Neuron (in vitro differentiated cells): Measurements from ENCODE around the gene TNC.

ENCODE experiments used
- H2AFZ ChIP-seq: one replicate; pipeline ENCODE4 v1.6.1; 2013; ENCODE audit warnings: low read depth, mild to moderate bottlenecking, inconsistent platforms, low read length, moderate library complexity
- H3K27me3 ChIP-seq: one replicate; pipeline ENCODE4 v1.6.1; 2013; ENCODE audit warnings: low read length; ENCODE audit not compliant: insufficient read depth
- H3K36me3 ChIP-seq: one replicate; pipeline ENCODE4 v1.6.1; 2013; ENCODE audit warnings: low read length; ENCODE audit not compliant: insufficient read depth
- H3K4me1 ChIP-seq: one replicate; pipeline ENCODE4 v1.6.1; 2013; ENCODE audit warnings: low read length; ENCODE audit not compliant: insufficient read depth
- H3K4me3 ChIP-seq: 2 replicates; pipeline ENCODE4 v1.5.1; 2013; ENCODE audit warnings: mild to moderate bottlenecking, low read length, moderate library complexity
- H3K9me3 ChIP-seq: one replicate; pipeline ENCODE4 v1.6.1; 2013; ENCODE audit warnings: low read length

Gene TNC

DNA sequence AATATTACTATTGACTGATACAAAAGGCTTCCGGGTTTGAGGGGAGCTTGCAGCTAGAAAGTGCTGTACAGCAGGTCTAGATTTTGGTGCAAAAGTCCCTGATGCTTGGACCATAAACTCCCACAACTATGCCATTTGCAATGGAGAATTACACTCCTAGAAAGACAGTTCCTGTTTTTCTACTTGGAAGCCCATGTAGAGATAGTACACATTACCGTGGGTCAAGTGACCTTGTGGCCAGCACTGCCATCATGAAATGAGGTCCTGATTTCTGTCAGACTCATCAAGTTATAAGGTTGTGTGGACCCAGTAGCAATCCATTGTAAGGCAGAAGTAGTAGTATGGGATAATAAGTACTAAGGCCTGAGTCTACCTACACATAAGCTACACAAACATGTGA is 144.7 kb downstream of the TNC start:
- no peaks in the 10 kb centered on the region for H3K9me3 ChIP-seq
- H2AFZ ChIP-seq: no peak overlapping the region
- H3K27me3 ChIP-seq: no peaks in the 10 kb centered on the region
- H3K36me3 ChIP-seq: no peaks in the 10 kb centered on the region
- no peaks in the 10 kb centered on the region for H3K4me1 ChIP-seq
- H3K4me3 ChIP-seq: no peak overlapping the region

DNA sequence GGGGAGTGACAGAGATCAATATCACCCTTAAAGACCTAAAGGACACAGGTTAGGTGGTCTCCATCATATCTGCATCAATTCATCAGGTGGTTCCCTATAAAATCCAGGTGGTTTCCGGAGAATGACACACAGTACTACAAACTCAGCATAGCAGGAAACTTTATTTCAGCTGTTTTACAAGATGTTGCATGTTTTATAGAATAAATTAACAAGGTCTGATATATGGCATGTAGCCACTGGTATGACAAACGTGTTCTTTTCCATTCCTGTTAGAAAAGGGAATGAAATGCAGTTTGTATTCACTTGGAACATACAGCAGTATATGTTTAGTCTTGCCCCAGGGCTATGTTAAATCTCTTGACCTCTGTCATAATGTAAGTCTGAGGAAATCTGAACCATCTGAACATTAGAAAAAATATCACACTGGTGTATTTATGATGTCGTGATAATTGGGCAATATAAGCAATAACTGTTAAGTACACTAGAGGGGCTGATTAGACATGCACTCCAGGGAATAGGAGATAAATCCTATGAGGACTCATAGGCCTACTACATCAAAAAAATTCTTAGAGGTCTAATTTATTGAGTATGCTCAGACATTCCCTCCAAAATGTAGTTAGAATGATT is 145.3 kb downstream of the TNC start:
- Histone ChIP-seq H3K4me1 (no peaks in the 10 kb centered on the region), H3K9me3 (no peaks in the 10 kb centered on the region), H2AFZ (no peak overlapping the region), H3K36me3 (no peaks in the 10 kb centered on the region), H3K27me3 (no peaks in the 10 kb centered on the region), H3K4me3 (no peak overlapping the region)
